Stimulated activated CD4-positive, alpha-beta T cell treated with anti-CD3 and anti-CD28 coated beads, Interleukin-4, amount 100 ng/mL, for 1 hour (primary cell): ENCODE measurements around the gene NSF.
"Not testable (repeated sequence)": the region's sequence is repeated elsewhere in the genome, so short reads cannot be mapped to it uniquely, and the experiment has no call there.

Source experiments
- DNase-seq: peaks from one replicate; pipeline ENCODE4 v3.0.0-alpha.2; 2020

Gene NSF

GRCh38 chr17:46722662-46723285 lies 132.3 kb downstream of the NSF start:
- no peak for DNase-seq

- no peak for DNase-seq
These were observed 135.7 kb downstream of the NSF start for GRCh38 chr17:46726206-46726605.

- DNase-seq, result no peak
These were observed 137.3 kb downstream of the NSF start for GRCh38 chr17:46727572-46728348.

DNA sequence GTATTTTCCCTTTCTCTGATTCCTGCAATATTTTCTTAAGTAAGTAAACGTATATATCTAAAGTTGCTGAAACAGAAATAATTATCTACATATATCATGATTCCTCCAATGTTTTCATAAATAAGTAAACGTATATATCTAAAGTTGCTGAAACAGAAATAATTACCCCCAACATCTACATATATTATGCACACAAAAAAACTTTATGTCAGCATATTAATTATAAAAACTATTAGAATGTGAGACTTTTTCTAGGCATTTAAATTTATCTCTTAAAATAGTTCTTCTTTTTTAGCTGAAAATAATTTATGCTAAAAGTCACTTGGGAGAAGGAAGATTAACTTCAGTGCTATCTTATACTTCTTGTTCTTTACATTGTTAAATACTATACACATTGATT lies 139.6 kb downstream of the NSF start:
- DNase-seq, result no peak

GRCh38 chr17:46730679-46731078 lies 140.2 kb downstream of the NSF start:
- no peak for DNase-seq

DNA sequence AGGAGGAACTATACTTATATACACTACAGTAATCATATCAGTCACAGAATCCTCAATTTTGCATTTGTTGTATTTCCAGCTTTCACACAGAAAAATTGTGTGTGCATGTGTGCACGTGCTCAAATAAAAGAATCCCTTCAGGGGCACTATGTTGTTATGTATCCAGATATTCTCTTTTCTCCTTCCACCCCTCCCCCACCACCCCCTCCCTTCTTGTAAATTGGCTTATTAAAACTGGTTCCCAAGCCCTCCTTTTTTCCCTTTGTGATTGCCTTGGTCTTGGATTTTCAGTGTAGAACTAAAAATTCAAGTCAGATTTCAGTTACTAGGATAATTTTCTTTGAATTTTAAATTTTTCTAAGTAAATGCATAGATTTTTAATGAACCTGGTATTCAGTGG lies 141.7 kb downstream of the NSF start:
- no peak for DNase-seq

- no peak for DNase-seq
These were observed 142.4 kb downstream of the NSF start for GRCh38 chr17:46732754-46733398.

- no peak for DNase-seq
These were observed 143.5 kb downstream of the NSF start for GRCh38 chr17:46733837-46734475.

DNA sequence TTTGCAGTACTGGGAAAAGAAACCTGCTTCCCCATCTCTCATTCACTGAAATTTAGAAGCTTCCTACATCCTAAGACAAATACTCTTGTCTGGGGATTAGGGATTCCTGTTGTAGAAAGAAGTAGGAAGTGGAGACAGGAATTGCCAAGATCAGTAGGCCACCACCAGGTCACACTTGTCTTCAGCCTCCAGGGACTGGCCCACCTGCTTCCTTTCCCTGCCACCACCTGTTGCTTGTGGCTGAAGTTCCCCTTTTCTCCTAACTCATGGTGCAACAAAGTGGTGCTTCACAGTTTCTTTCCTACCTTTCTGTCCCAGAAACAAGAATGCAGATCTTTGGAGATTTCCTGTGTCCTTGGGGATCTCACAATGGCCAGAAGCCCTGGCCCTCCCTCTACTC lies 145.6 kb downstream of the NSF start:
- DNase-seq, result no peak

- DNase-seq, result no peak
These were observed 146.9 kb downstream of the NSF start for GRCh38 chr17:46737326-46737725.

DNA sequence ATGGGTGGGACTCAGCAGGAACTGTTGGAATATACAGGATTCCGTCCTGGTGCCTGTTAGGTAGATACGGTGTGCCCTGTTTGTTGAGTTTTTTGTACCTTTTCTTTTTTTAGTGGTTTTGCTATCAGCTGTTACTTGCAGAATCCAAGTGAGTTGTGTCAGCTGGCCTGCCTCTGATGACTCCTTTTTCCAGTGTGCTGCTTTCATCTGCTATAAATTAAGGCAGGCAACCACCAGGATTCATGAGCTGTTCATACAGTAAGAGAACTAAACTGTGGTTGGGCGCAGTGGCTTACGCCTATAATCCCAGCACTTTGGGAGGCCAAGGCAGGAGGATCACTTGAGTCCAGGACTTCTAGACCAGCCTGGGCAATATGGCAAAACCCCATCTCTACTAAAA lies 148.1 kb downstream of the NSF start:
- DNase-seq, result no peak

GRCh38 chr17:46739982-46740381 lies 149.5 kb downstream of the NSF start:
- no peak for DNase-seq

- DNase-seq, result no peak
These were observed 150.8 kb downstream of the NSF start for GRCh38 chr17:46741122-46741730.

- DNase-seq, result no peak
These were observed 152.2 kb downstream of the NSF start for GRCh38 chr17:46742565-46743270.

DNA sequence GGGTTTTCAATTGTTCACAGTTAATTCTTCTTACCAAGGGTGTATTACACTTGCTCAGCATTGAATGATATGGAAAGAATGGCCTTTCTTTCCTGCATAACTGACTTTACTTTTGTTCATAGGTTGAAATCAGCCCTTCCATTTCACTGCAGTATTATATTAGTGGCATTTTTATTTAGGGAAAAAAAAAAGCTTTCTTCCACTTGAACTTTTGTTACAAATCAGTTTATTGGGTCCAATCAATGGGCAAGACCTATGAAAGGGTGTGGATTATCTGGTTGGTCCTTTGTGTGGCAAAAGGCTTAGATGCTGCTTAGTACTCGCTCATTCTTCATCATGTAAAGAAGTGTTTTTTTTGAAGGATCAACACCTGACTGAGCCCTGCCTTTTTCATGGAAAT lies 154.0 kb downstream of the NSF start:
- no peak for DNase-seq

DNA sequence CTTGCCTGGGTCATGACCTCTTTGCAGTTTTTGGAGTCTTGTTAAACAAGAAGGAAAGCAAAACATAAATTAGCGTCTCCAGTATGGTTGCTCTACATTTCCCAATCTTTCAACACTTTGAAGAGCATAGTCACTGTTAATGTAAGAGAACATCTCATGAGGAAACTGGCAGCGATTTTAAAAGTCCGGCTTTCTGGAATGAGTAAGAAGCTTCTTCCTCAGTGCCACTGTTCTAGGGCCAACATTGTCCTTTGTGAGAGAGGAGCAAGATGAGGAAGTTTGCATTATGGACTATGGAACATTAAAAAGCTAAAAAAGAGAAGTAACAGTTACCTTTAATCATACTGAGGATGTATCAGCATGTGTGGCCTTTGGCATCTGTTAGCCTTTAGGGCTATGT lies 154.9 kb downstream of the NSF start:
- no peak for DNase-seq

DNA sequence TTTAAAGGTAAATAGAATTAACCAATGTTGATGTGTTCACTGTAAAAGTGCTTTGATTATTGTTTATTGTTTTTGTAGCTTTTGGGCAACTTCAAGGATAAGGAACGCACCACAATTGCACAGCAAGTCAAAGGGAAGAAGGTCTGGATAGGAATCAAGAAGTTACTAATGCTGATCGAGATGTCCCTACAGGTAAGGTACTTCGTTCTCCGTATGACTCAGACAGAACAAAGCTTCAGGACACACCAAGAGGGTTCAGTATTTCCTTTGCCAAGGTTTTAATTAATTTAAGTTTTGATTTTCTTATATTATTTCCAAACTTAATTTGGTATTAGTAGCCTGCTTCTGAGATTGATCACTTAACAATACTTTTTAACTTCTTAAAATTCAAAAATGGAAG lies 161.0 kb downstream of the NSF start:
- DNase-seq, result no peak

DNA sequence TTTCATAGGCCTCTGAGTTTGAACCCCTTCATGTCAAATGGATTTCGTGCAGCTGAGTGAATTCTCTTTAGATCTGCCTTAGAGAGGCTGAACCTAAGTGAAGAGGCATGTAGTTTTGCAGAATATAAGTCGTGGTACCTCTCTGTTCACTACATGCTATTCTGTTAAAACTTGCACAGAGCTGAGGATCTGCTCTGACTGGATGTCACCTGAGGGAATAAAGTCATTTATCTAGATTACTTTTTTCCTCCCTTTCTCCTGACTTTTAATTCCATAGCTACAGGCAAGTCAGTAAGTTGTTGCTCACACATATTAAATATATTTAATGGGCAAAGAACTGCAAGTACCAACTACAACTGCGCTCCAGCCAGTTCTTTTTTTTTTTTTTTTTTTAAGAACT lies 163.3 kb downstream of the NSF start:
- DNase-seq, result no peak

- no peak for DNase-seq
These were observed 165.7 kb downstream of the NSF start for GRCh38 chr17:46756081-46756735.

DNA sequence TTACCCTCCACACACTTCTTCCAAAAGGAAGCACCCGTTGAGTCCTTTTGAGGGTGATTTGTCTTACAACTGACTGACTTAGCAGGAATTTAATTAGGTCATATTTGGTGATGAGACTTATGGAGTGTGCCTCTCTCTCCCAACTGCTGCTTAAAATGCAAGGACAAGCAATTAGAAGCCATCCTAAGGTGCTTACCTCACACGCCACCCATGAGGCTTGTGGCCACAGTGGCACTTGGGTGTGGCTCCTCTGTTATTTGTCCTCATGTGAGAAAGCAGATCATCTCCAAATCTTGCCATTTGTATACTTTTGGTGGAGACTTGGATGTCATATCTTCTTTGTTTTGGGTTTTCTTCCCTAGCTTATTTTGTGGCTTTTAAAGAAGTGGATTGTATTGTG lies 166.4 kb downstream of the NSF start:
- no peak for DNase-seq

- not testable (repeated sequence) for DNase-seq
These were observed 167.1 kb downstream of the NSF start for GRCh38 chr17:46757588-46757987.

DNA sequence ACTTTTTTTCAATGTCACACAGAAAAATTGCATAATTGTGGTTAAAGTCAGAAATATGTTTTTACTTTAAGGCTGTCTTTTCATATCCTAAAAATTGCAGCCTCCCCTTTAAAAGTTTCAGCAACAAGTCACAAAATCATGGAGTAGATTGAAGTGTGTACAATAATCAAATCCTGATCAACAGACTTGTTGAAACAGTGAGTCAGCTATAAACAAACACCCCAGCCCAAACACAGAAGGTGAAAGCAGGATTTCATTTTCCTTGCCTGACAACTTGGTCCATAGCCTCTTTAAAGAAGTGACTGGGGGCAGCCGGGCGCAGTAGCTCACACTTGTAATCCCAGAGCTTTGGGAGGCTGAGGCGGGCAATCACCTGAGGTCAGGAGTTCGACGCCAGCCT lies 168.1 kb downstream of the NSF start:
- no peak for DNase-seq
